Fibroblast of villous mesenchyme (primary cell): ENCODE measurements around the gene EIF2B2. TPM values are rescaled to one million over a fixed set of nuclear protein-coding genes. Genes with fewer than 3 reads are reported as not detected.

Experiments used
- DNase-seq: peaks from one replicate; pipeline ENCODE4 v3.0.0-alpha.2; 2010; ENCODE audit warnings: low read depth
- H3K4me3 ChIP-seq: 2 replicates; pipeline ENCODE4 v1.5.1; 2011; ENCODE audit warnings: low read depth, mild to moderate bottlenecking, low read length
- total RNA-seq: library from RNA; depleted of rRNA; stranded (reverse); fragments of >200 nt; gene quantifications from 2 replicates; pipeline ENCODE4 v1.2.3, GENCODE V29; 2012
- TF ChIP-seq, protein P1 (sequence below): IDR thresholded peaks from 2 replicates; pipeline ENCODE4 v1.5.1; 2012; ENCODE audit warnings: low read depth, mild to moderate bottlenecking, low read length; ENCODE audit not compliant: insufficient read depth

Gene EIF2B2
- total RNA-seq, 1 donor: 46.6 TPM

DNA sequence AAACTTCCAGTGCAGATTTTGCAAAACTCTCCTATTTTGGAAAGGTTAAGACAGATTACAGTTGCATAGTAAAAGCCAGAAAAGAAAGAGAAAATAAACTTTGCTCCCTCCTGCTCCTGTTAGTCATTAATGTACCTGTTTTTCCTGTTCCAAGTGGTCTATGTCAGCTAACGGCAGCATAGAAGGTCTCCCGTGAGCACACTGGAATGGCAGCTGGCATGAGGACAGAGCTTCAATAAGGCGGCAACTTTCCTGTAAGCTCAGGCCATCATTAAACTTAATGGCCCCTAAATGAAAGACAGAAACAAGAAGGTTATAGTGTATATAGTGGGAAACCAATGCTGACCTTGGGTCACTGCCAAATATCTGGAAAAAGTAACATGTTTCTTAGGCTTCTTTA, 16.0 kb downstream of the EIF2B2 start:
- no peak overlapping the region for H3K4me3 ChIP-seq
- no peak for DNase-seq
- TF ChIP-seq, protein P1, sequence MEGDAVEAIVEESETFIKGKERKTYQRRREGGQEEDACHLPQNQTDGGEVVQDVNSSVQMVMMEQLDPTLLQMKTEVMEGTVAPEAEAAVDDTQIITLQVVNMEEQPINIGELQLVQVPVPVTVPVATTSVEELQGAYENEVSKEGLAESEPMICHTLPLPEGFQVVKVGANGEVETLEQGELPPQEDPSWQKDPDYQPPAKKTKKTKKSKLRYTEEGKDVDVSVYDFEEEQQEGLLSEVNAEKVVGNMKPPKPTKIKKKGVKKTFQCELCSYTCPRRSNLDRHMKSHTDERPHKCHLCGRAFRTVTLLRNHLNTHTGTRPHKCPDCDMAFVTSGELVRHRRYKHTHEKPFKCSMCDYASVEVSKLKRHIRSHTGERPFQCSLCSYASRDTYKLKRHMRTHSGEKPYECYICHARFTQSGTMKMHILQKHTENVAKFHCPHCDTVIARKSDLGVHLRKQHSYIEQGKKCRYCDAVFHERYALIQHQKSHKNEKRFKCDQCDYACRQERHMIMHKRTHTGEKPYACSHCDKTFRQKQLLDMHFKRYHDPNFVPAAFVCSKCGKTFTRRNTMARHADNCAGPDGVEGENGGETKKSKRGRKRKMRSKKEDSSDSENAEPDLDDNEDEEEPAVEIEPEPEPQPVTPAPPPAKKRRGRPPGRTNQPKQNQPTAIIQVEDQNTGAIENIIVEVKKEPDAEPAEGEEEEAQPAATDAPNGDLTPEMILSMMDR: no peak

DNA sequence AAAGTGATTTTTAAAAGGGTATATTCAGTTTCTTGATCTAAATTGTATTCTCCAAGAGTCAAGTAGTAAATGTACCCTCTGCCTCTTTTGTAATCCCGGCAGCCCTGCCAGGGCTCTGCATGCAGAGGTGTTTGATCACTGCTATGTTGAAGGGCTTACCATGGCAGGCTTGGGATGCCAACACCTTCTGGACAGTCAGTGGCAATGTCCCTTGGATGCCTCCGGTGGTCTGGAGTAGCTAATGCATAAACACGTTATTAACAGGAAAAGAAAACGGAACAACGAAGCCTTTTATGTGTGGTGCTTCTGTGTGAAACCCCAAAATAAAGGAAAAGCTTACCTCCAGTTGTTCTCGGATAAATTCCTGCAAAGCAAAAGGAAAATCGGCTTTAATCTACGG, 19.9 kb downstream of the EIF2B2 start:
- H3K4me3 ChIP-seq: no peak overlapping the region
- TF ChIP-seq, protein P1: peak; percentile 44
- DNase-seq: no peak

DNA sequence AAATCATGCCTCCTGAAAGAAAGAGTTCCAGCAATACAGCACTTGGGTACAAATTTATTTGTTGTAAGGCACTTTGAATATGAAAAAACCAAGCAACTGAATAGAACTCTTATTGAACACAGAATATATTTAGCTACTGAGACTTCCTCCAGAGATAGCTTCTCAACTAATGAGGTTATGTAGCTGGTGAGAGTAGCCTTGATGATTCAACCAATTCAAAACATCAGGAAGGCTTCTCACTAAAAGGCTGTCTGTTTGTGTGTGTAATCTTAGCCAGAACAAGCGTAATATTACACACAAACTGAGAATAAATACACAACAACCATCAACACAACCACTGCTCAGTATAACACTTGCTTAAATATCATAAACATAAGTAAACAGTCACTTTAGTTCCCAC, 20.4 kb downstream of the EIF2B2 start:
- TF ChIP-seq, protein P1: no peak
- DNase-seq: no peak
- H3K4me3 ChIP-seq: no peak overlapping the region

DNA sequence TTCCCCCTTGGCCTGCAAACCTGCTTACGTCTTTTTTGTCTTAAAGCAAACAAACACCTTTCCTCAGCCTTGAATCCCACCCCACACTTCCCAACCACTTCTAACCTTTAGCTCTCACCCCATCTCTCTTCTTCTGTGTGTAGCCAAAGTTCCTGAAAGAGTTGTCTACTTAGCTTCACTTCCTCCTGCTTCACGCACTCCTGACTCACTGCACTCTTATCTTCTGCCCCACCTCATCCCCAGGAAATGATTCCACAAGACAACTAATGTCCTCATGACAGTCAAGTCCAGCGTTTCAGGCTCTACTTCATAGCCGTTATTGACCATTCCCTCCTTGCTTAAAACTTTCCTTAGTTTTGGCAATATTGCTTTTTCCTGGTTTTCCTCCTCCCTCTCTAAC, 22.4 kb downstream of the EIF2B2 start:
- TF ChIP-seq, protein P1: no peak
- peak; percentile 41 for DNase-seq
- H3K4me3 ChIP-seq: no peak overlapping the region

DNA sequence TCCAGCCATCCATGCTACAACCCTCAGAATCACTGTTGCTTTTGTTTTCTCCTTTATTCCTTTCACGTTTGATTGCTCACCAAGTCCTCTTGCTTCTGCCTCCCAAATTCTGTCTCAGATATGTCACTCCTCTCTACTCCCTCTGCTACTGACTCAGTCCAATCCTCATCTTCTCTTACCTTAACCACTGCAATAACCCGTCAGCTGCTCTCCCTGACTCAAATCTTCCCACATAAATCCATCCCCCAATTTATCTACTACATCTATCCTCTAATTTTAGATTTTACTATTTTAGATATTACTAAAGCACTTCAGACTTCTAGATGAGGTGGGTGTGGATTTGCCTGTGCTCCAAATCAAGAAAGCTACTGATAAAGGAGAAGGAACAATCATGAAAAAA, 23.2 kb downstream of the EIF2B2 start:
- TF ChIP-seq, protein P1: no peak
- no peak overlapping the region for H3K4me3 ChIP-seq
- DNase-seq: no peak

DNA sequence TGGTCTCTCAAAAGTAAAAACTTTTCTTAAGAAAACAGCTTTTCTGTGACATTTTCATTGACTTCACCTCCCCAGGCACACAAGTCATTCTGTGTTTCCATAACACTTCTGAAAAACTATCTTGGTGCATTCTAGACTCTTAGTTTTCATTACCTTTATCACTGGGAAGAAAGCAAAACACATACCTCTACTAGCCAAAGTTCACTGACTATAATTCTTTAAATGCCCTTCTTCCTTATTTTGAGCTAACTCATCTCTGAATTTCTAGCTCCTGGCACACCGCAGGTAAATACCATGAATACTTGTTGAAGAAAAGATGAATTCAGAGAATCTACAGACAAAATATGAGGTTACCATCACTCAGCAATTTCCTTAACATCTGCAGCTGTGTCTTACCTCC, 27.4 kb downstream of the EIF2B2 start:
- DNase-seq: no peak
- TF ChIP-seq, protein P1: no peak
- H3K4me3 ChIP-seq: no peak overlapping the region

DNA sequence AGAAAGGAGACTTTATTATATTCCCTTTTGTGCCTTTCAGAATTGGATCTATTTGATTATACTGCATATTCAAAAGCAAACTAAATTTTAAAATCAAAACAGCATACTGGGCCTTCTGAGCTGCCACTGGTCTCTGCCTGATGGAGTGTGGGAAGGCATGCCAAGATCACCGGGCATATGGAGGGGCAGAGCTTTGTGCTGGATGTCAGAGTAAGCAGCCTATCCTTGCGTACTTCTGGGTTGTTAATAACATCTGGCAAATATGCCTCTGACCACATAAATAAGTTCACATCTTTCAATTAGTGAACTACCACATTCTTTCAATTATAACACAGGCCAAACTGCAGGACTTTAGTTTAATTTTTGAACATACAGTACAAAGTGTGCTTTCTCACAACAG, 30.2 kb downstream of the EIF2B2 start:
- TF ChIP-seq, protein P1: no peak
- DNase-seq: no peak

More for the DNA sequence above, 30.2 kb downstream of the EIF2B2 start:
- H3K4me3 ChIP-seq: no peak overlapping the region
